T-helper 1 cell treated with Interleukin-12 subunit alpha and Interleukin-12 subunit beta and Interleukin-4 antibody, amounts not matched to agents 30 μg/mL and 1 μg/mL, for 36 hours (primary cell): Measurements from ENCODE around the gene GPHB5.

ENCODE experiments used
- H3K27ac Mint-ChIP-seq: one replicate; pipeline ENCODE4 v1.8.0; 2021; ENCODE audit warnings: mild to moderate bottlenecking, mixed read lengths
- H3K27me3 Mint-ChIP-seq: one replicate; pipeline ENCODE4 v1.8.0; 2021; ENCODE audit warnings: low read depth, mixed read lengths
- H3K36me3 Mint-ChIP-seq: one replicate; pipeline ENCODE4 v1.8.0; 2021; ENCODE audit warnings: low read depth, mixed read lengths
- H3K4me1 Mint-ChIP-seq: one replicate; pipeline ENCODE4 v1.8.0; 2021; ENCODE audit warnings: low read depth, mixed read lengths
- H3K4me3 Mint-ChIP-seq: one replicate; pipeline ENCODE4 v1.8.0; 2021; ENCODE audit warnings: mild to moderate bottlenecking, moderate library complexity, mixed read lengths
- H3K9me3 Mint-ChIP-seq: one replicate; pipeline ENCODE4 v1.8.0; 2021; ENCODE audit warnings: mixed read lengths

GPHB5 gene, protein sequence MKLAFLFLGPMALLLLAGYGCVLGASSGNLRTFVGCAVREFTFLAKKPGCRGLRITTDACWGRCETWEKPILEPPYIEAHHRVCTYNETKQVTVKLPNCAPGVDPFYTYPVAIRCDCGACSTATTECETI

GRCh38 chr14:63318835-63319234, at the start of gene GPHB5:
TSS of gene GPHB5 (minus strand) at chr14:63318935. CDS start at chr14:63317849, 1,086 bp downstream.
- Mint-ChIP-seq H3K27ac (no peak within 1 kb of the TSS), H3K4me1 (no peaks in the 10 kb centered on the region), H3K36me3 (no peaks in the 10 kb centered on the region), H3K4me3 (no peak within 1 kb of the TSS), H3K9me3 (no peaks in the 10 kb centered on the region), H3K27me3 (peaks cover 13% of the 10 kb centered on the region)

DNA sequence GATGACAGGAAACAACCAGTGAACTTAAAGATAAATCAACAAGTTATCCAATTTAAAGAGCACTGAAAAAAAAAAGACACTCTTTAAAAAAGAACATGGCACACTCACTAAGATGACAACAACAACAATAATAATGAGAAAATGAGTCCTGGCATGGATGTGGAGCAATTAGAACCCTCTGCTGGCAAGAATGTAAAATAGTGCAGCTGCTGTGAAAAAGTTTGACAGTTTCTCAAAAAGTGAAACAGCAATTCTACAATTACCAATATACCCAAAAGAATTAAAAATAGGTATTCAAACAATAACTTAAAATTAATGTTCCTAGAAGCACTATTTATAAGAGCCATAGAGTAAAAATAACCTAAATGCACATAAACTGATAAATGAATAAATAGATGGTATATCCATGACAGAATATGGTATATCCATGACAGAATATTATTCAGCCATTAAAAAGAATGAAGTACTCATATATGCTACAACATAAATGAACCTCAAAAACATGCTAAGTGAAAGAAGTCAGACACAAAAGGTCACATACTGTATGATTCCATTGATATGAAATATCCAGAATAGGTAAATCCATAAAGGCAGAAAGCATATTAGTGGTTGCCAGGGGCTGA, 49.1 kb upstream of the GPHB5 start:
- H3K4me3 Mint-ChIP-seq = no peak overlapping the region
- peaks cover 10% of the 10 kb centered on the region for H3K27me3 Mint-ChIP-seq
- peaks cover 10% of the 10 kb centered on the region for H3K36me3 Mint-ChIP-seq
- peaks cover 6% of the 10 kb centered on the region for H3K9me3 Mint-ChIP-seq
- peaks cover 3% of the 10 kb centered on the region for H3K4me1 Mint-ChIP-seq
- no peak overlapping the region for H3K27ac Mint-ChIP-seq

DNA sequence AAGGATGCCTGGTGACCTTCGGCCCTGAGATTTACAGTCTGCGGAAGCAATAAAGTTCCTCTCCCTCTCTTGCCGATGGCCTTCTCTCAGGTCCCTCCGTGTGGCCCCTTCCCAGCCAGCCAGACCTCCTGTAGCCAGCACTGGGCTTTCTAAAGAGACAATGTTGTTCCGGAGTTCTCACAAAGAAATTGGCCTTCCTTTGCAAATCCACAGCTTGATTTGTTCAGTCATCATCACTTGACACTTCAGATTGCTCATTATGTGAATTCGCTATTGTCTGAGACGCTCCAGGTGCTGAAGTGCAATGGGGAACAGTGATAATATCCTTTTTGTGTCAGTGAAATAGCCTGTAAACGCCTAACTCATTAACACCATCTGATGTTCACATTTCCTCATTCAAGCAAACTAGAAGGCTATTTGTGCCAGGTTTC, 43.7 kb upstream of the GPHB5 start:
- peaks cover 16% of the 10 kb centered on the region for H3K27me3 Mint-ChIP-seq
- no peak overlapping the region for H3K4me3 Mint-ChIP-seq
- peaks cover 6% of the 10 kb centered on the region for H3K9me3 Mint-ChIP-seq
- H3K27ac Mint-ChIP-seq = no peak overlapping the region
- H3K36me3 Mint-ChIP-seq = no peaks in the 10 kb centered on the region
- H3K4me1 Mint-ChIP-seq = no peaks in the 10 kb centered on the region

GRCh38 chr14:63361790-63362189, 43.1 kb upstream of the GPHB5 start:
- Mint-ChIP-seq H3K4me3 (no peak overlapping the region), H3K36me3 (no peaks in the 10 kb centered on the region), H3K4me1 (no peaks in the 10 kb centered on the region), H3K27me3 (peaks cover 16% of the 10 kb centered on the region), H3K9me3 (peaks cover 6% of the 10 kb centered on the region), H3K27ac (no peak overlapping the region)

DNA sequence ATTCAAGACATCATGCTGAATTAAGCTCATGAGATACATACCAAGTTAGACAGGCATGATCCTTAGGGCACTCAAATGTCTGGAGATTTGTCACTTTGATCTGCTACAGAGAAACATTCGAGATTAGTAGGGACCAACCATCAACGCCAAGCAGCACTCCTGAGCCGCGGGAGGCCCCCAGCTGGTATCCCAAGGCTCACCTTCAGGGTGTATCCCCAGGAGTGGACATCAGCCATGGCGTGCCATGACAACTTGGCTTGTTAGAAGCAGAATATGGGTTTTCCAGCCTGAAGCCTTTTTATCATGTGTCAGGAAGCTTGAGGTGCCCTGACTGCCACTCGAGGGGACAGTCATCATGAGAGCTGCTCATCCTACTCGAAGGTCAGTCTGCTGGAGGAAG, 39.1 kb upstream of the GPHB5 start:
- H3K4me3 Mint-ChIP-seq = no peak overlapping the region
- H3K9me3 Mint-ChIP-seq = no peaks in the 10 kb centered on the region
- H3K4me1 Mint-ChIP-seq = no peaks in the 10 kb centered on the region
- H3K27me3 Mint-ChIP-seq = peaks cover 28% of the 10 kb centered on the region
- H3K27ac Mint-ChIP-seq = no peak overlapping the region
- H3K36me3 Mint-ChIP-seq = no peaks in the 10 kb centered on the region

- Mint-ChIP-seq H3K4me3 (no peak overlapping the region), H3K36me3 (no peaks in the 10 kb centered on the region), H3K9me3 (no peaks in the 10 kb centered on the region), H3K27me3 (peaks cover 43% of the 10 kb centered on the region), H3K4me1 (no peaks in the 10 kb centered on the region), H3K27ac (no peak overlapping the region)
Measured at GRCh38 chr14:63345826-63346225, 27.1 kb upstream of the GPHB5 start.

DNA sequence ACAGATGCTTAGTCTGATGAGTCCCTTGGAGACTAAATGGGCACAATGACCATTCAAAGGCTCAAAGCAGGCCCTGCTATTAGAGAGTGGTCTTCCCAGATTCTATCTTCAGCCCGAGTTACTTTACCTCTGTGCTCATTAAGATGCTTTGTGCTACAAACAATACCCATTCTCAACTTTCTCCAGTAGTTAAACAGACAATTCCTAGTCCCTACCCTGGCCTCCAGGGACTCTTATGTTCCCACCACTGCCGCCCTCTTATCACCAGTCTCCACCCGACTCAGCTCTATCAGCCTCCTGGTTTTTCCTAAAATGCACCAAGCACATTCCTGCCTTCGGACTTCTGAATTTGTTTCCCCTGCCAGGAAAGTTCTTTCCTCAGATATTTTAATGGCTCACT, 25.6 kb upstream of the GPHB5 start:
- H3K4me3 Mint-ChIP-seq = no peak overlapping the region
- H3K9me3 Mint-ChIP-seq = no peaks in the 10 kb centered on the region
- no peaks in the 10 kb centered on the region for H3K36me3 Mint-ChIP-seq
- peaks cover 42% of the 10 kb centered on the region for H3K27me3 Mint-ChIP-seq
- H3K27ac Mint-ChIP-seq = no peak overlapping the region
- no peaks in the 10 kb centered on the region for H3K4me1 Mint-ChIP-seq

DNA sequence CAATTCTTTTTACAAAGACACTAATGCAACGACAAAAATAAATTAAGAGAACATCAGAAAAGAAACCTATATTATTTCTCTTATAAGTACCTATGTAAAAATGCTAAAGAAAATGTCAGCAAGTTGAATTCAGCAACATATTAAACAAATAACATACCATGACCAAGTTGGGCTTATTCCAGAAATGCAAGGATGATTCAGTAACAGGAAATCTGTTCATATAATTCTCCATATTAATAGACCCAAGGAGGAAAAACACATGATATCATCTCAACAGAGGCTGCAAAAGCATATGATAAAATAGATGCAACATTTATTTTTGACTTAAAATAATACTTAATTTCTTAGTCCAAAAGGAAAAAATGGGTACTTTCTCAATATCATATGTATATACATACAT, 25.1 kb upstream of the GPHB5 start:
- Mint-ChIP-seq H3K36me3 (no peaks in the 10 kb centered on the region), H3K4me1 (no peaks in the 10 kb centered on the region), H3K27ac (no peak overlapping the region), H3K9me3 (no peaks in the 10 kb centered on the region), H3K27me3 (peaks cover 44% of the 10 kb centered on the region), H3K4me3 (no peak overlapping the region)

DNA sequence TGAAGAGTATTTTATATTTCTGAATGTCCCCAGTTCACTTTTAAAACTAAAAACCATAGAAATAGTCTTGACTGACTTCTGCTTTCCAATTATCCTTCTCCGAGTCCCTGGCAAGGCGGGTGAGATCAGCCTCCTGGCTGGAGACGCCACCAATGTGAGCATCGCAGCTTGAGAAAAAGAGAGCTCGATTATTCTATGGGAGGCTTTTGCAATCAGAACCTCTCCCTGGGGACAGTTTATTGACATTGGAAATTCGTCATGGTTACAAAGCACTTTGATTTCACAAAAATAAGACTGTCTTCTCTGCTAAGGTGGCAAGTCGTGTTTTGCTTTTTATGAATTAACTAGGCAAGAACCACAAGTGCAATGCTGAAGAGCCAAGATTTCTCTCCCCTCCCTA, 23.6 kb upstream of the GPHB5 start:
- H3K27ac Mint-ChIP-seq = no peak overlapping the region
- H3K9me3 Mint-ChIP-seq = no peaks in the 10 kb centered on the region
- H3K4me1 Mint-ChIP-seq = no peaks in the 10 kb centered on the region
- peaks cover 46% of the 10 kb centered on the region for H3K27me3 Mint-ChIP-seq
- no peak overlapping the region for H3K4me3 Mint-ChIP-seq
- no peaks in the 10 kb centered on the region for H3K36me3 Mint-ChIP-seq

DNA sequence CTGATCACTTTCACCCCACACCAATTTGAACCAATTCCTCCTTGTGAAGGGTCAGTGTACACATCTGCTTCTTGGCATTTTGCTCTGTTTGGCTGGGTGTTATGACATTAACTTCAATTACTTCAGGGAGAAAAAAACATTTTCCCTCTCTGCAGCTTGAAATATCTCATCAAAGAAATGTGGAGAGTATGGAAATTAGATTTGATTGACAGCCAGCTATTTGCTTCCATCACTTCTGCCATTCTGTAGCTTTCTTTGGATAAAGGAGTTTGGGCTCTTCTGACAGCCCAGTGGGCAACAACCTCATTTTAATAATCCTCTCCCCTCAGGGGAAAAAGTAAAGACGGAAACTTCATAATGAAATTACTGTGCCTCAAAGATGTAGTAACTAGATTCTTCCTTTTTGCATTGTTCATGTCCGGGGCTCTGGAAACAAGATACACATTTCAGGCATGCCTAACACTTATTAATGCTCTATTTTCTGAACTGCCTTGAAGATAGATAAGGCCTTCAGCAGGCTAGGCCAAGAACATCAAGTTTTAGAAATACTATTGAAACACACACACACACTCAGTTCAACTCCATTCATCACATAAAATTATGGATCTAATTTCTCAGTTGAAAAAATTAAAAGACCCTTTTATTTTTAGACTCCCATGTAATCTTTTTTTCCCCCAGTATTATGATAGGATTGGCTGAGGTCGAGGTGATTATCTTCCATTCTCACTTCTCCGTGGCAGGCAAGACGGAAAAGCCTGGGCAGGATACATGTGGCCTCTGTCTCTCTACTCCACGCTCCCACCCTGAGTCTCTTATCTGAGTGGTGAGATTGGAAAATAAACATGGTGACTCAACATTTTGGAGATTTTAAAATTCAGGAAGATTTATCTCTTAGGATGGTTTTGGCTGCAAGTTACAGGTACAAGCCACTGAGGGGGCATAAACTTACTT, 10.3 kb upstream of the GPHB5 start:
- H3K27me3 Mint-ChIP-seq = no peaks in the 10 kb centered on the region
- H3K4me1 Mint-ChIP-seq = no peaks in the 10 kb centered on the region
- no peaks in the 10 kb centered on the region for H3K9me3 Mint-ChIP-seq
- H3K27ac Mint-ChIP-seq = no peak overlapping the region
- H3K36me3 Mint-ChIP-seq = no peaks in the 10 kb centered on the region
- no peak overlapping the region for H3K4me3 Mint-ChIP-seq

GRCh38 chr14:63326840-63327239, 8.1 kb upstream of the GPHB5 start:
- H3K27me3 Mint-ChIP-seq = peaks cover 10% of the 10 kb centered on the region
- no peaks in the 10 kb centered on the region for H3K4me1 Mint-ChIP-seq
- H3K4me3 Mint-ChIP-seq = no peak overlapping the region
- H3K36me3 Mint-ChIP-seq = no peaks in the 10 kb centered on the region
- no peak overlapping the region for H3K27ac Mint-ChIP-seq
- H3K9me3 Mint-ChIP-seq = no peaks in the 10 kb centered on the region

- Mint-ChIP-seq H3K4me3 (no peak overlapping the region), H3K9me3 (no peaks in the 10 kb centered on the region), H3K4me1 (no peaks in the 10 kb centered on the region), H3K27ac (no peak overlapping the region), H3K36me3 (no peaks in the 10 kb centered on the region), H3K27me3 (peaks cover 14% of the 10 kb centered on the region)
Measured at GRCh38 chr14:63322897-63323573, 4.3 kb upstream of the GPHB5 start.

- Mint-ChIP-seq H3K36me3 (no peaks in the 10 kb centered on the region), H3K27me3 (peaks cover 14% of the 10 kb centered on the region), H3K4me3 (no peak overlapping the region), H3K9me3 (no peaks in the 10 kb centered on the region), H3K27ac (no peak overlapping the region), H3K4me1 (no peaks in the 10 kb centered on the region)
Measured at GRCh38 chr14:63322472-63322871, 3.7 kb upstream of the GPHB5 start.

- Mint-ChIP-seq H3K4me1 (no peaks in the 10 kb centered on the region), H3K36me3 (no peaks in the 10 kb centered on the region), H3K9me3 (no peaks in the 10 kb centered on the region)
Measured at GRCh38 chr14:63308723-63309317, 9.9 kb downstream of the GPHB5 start.

More at GRCh38 chr14:63308723-63309317, 9.9 kb downstream of the GPHB5 start:
- Mint-ChIP-seq H3K4me3 (no peak overlapping the region), H3K27ac (no peak overlapping the region), H3K27me3 (peaks cover 12% of the 10 kb centered on the region)
